ENCODE measurements around the gene ADGRG2.
A peak's percentile ranks its signal among the peaks of the same experiment; 100 is the strongest.
"Not testable (repeated sequence)": the region's sequence is repeated elsewhere in the genome, so short reads cannot be mapped to it uniquely, and the experiment has no call there.

The ADGRG2 gene

DNA sequence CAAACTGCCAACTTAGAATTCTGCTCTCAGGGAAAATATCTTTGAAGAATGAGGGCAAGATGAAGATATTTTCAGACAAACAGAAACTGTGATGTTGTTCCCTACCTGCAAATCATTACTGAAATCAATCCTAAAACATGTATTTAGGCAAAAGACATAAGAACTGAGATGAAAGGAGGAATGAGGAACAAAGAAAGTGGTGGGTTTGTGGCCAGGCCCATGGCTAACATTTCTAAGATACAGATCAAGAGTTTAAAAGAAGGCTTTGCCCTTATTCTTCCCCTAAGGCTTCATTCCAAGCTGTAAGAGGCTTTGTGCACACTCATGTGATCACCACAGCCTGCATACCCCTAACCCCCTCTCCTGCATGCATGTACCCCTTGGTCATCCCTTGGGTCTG lies 46.5 kb downstream of the ADGRG2 start:
- no peak for DNase-seq (ENCODE audit: low spot score)

DNA sequence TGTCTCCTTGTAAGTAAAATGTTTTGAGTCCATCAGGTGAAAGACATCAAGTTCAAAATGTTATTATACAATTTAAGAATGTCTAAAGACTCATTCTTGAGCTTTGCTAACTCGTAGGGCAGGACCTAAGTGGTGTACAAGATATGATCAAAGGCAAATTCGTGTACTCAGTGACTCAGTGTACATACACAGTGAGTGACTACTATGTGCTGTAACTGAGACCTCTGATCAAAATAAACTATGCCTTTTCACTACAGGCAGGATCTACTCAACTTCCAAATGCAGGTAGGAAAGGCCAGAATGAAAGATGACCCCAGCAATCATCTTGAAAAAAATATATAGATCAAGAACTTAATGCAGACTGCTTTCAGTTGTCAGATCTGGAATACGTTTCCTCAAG lies 49.9 kb downstream of the ADGRG2 start:
- DNase-seq (ENCODE audit: low spot score) = no peak

DNA sequence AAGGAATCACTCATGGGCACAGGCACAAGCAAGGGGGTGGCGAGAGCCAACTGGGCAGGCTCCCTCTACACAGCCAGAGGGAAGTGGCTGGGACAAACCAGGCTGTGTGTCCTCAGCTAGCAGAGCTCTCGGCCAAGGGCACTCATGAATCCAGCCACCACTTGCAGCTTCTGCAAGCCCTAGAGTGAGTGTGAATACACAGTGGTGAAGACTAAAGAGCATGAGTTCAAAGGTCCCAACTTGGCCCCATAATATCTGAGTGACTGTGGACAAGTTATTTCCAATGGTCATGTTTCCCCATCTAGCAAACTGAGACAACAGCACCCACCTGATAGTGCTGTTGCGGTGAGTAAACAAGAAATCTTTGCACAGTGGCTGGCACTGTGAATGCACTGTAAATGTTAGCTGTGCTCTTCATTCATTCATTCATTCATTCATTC lies 51.7 kb downstream of the ADGRG2 start:
- no peak for DNase-seq (ENCODE audit: low spot score)

DNA sequence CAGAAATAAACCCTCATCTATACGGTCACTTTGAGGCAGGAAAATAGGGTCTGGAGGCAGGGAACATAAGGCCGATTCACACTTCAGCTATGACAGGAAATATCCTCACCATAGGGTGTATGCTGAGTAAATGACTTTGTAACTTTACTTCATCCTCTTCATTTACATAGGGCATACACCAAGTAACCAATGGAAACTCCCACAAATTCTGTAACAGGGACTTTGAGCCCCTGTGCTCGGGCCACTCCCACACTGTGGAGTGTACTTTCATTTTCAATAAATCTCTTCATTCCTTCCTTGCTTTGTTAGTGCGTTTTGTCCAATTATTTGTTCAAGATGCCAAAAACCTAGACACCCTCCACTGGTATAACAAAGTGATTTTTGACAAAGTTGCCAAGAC lies 55.3 kb downstream of the ADGRG2 start:
- DNase-seq (ENCODE audit: low spot score) = not testable (repeated sequence)

DNA sequence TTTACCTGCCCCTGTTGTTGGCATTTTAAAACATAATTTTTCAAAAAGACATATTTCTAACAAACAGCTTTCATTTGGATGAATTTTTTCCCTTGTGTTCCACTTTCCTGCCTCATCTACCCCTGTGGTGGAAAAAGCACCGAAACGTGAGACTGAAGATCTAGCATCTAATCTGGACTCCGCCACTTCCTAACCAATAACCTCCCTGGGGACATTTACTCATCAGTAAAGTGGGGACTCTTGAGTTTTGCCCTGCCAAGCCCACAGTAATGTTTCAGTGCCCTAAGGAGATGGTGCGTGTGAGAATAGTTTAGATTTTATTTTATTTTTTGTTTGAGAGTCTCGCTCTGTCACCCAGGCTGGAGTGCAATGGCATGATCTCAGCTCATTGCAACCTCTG lies 56.7 kb downstream of the ADGRG2 start:
- no peak for DNase-seq (ENCODE audit: low spot score)

DNA sequence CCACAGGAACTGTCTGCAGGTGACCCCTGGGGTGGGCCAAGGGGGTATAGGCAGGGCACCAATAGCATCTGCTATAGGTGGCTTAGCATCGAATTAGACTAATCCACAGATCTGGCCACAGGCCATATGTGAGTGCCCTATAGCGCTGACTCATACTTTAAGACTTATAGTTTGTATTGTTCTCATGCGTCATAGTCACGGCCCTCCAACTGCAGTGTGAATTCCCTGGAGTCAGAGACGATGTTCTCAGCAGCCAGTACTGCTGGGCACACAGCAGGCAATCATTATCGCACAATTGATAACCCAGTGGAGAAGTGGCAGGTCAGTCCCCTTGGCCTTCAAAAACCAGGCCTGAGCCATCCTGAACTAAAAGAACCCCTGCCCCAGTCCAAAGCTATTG lies 58.1 kb downstream of the ADGRG2 start:
- DNase-seq (ENCODE audit: low spot score) = no peak

DNA sequence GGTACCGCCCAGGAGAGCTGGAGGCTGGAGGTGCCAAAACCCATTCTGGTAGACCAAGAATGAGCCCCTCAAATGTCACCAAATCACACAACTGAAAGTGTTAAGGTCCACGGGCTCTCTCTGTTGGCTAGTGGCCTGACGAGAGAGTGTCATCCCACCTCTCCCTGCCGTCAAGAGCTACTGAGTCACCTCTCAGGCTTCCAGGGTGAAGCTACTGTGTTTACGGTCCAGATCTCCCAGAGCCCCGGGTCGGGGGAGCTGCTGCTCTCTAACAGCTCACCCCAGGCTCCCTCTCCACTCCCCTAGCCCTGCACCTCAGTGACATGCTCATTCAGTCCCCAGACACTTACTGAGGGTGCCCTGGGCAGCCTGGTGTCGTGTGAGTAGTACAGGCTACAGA lies 59.2 kb downstream of the ADGRG2 start:
- DNase-seq (ENCODE audit: low spot score) = peak; percentile 39

DNA sequence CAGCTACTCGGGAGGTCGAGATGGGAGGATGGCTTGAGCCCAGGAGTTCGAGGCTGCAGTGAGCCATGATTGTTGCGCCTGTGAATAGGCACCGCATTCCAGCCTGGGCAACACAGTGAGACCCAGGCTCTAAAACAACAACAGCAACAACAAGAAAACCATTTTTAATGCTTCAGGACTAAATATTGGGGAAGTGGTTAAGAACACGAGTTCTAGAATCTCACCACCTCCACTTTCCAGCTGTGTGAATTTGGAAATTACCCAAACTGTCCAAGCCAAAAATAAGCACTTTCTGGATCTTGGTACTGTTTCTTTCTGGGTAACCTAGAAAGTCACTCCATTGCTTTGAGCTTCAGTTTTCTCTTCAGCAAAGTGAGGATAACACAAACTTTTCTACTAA lies 63.2 kb downstream of the ADGRG2 start:
- no peak for DNase-seq (ENCODE audit: low spot score)

DNA sequence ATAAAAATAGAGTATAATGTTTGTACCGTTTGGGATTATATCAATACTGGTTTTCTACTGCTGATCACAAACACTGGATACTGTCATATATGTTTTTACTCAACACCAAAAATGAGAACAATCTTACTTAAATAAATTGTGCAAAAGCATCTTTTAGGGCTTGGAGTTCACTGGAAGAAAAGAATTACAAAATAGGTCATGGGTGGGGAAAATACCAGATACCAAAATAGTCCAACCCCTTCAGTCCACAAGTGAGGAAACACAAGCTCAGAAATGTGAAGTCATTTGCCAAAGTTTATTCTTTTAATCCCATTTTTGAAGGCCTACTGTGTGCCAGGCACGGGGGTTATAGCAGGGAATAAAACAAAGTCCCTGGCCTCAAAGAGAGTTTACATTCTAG lies 64.4 kb downstream of the ADGRG2 start:
- DNase-seq (ENCODE audit: low spot score) = no peak

DNA sequence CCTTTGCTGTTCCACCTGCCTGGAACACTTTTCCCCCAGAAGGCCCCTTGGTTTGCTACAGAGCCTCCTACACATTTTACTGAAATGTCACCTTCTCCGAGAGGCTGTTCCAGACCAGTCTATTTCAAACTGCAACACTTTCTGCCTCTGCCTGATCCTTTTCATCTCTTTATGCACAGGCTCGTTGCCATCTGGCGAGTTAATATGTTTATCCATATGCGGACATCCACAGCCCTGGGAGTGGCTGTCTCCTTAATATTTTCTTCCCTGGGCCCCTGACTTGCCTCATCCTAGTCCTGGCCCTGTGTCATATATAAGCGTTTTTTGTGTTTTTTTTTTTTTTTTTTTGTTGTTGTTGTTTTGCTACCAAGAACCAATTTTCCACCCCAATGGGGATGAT lies 73.2 kb downstream of the ADGRG2 start:
- no peak for DNase-seq (ENCODE audit: low spot score)

DNA sequence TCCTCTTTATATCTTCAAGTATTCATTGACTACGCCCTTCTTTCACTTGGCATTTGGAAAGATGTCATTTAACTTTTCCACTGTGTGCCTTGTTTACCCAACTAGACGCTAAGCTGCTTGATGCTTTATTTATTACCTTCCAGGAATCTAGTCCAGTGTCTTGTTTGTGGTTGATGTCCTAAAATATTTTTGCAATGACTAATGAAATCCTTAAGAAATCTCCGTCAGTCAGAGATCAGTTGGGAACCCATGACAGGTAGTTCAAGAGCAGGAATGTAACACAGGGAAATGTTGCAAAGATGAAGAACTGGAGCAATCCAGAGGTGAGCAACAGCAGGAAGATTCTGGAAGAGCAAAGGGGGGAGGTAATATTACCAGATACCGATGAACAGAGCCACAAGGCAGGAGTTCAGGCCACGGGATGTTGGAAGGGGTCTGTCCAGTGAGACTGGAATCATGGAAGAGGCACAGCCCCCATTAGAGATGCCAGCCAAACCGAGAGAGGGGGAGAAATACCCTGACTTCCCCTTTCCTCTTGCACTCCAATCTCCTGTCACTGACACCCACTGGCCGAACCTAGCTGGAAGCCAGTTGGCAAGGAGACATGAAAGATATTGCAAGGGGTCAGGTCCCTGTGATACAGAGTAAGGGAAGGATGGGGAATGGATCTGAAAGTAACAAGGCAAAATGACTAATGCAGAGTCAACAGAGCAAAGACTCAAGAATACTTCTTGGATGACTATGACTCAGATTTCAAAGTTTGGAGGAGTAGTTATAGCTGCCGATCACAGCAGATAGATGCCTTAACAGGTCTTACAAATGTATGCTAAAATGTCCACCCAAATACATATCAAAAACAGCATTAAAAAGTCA lies 75.7 kb downstream of the ADGRG2 start:
- peak; percentile 9 for DNase-seq (ENCODE audit: low spot score)

DNA sequence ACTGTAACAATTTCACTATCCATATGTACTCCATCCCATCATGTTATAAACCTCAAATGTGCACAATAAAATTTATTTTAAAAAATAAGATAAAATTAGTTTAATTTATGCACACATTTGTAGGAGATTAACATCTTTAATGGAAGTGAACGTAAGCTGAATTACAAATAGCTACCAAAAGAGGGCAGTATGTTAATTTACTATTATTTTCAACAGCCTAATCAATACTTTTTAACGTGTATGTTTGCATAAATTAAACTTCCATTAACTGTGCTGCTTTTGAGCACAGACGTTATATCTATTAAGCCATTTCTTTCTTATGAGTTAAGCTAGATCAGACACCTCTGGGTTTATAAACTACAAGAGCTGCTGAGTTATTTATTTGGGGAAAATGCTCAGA lies 81.9 kb downstream of the ADGRG2 start:
- no peak for DNase-seq (ENCODE audit: low spot score)

DNA sequence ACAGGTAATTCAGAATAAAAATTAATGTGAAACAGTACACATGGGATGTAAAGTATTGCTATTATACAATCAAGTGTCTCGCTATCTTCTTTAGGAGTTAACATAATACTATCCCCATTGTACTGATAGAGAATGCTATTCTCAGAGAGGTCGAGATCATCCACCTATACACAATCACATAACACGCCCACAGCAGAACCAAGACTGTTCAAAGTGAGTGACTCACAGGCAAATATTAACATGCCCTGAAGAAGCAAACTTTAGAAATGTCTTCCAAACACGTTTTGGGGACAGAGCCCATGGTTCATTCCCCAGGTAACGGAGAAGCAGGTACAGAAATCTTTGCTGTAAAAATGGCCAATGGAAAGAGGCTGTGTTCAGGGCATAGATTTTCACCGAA lies 88.2 kb downstream of the ADGRG2 start:
- no peak for DNase-seq (ENCODE audit: low spot score)

DNA sequence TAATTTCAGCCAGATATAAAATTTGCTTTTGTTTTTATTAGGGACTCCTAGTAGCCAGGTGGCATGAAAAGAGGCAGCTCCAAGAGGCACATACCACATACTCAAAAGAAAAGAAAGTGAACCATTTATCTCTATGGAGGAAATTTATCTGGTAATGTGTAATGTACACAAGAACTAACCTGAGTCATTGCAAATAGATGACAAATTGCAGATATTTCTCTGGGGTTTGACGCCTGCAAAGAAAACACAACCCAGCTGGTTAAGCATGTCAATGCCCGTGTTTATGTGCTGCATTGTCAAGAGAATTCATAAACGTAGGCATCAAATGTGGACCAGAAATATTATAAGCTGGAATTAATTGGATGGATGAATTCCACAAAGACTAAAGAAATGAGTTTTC lies 91.5 kb downstream of the ADGRG2 start:
- no peak for DNase-seq (ENCODE audit: low spot score)

DNA sequence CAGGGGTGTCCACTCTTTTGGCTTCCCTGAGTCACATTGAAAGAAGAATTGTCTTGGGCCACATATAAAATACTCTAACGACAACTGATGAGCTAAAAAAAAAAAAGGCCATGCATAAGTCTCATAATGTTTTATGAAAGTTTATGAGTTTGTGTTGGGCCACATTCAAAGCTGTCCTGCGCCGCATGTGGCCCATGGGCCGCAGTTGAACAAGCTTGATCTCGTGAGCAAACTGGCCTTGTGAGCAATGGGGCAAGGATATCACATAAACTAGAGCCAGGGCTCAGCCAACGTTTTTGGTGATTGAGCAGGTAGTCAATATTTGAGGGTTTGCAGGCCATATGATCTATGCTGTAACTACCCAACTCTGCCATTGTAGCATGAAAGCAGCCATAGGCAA lies 93.7 kb downstream of the ADGRG2 start:
- no peak for DNase-seq (ENCODE audit: low spot score)

DNA sequence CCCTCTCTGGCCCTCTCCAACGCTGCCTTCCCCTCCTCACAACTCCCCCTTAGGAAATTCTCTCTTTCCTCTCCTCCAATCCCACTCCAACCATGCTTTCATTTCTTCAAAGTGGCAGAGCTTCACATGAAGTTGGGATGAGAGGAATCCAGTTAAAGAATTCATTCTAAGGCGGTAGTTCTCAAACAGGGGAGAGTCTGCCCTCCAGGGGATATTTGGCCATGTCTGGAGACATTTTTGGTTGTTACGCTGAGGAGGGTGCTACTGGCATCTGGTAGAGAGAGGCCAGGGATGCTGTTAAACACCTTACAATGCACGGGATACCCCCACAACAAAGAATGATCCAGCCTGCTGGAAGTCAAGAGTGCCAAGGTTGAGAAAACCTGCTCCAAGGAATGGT lies 97.9 kb downstream of the ADGRG2 start:
- no peak for DNase-seq (ENCODE audit: low spot score)

DNA sequence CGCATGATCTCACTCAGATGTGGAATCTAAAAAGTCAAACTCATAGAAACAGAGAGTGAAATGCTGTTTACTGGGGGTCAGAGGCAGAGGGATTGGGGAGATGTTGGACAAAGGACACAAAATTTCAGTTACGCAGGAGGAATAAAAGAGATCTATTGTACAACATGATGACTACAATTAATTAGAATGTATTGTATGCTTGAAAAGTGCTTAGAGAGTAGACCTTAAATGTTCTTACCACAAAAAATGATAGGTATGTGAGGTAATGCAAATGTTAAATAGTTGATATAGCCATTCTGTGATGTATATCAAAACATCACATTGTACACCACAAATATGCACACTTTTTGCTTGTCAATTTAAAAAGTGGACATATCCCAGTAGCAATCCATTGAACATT lies 102.3 kb downstream of the ADGRG2 start:
- no peak for DNase-seq (ENCODE audit: low spot score)

DNA sequence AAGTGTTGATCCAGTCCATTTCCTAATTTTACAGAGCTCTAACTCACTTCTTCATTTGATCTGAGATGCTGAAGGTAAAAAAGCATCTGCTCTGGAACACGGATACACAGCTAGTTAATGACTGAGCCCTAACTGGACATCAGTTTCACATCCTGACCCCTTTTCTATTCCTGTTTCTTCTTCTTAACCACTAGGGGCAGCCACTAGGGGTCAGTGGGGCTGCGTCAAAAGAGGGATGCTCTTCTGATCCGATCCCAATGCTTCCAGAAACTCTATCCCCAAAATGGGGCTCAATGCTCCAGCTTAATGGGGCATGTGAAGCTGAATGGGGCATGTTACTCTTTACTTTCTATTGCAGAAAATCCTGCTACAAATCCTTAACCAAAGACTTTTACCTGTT lies 105.0 kb downstream of the ADGRG2 start:
- peak; percentile 17 for DNase-seq (ENCODE audit: low spot score)

DNA sequence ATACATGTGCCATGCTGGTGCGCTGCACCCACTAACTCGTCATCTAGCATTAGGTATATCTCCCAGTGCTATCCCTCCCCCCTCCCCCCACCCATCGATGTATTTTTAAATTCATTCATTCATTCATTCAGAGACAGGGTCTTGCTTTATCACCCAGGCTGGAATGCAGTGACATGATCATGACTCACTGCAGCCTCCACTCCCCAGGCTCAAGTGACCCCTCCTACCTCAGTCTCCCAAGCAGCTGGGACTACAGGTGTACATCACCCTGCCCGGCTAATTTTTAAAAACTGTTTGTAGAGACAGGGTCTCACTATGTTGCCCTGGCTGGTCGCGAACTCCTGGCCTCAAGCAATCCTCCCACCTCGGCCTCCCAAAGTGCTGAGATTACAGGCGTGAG lies 105.7 kb downstream of the ADGRG2 start:
- DNase-seq (ENCODE audit: low spot score) = not testable (repeated sequence)

DNA sequence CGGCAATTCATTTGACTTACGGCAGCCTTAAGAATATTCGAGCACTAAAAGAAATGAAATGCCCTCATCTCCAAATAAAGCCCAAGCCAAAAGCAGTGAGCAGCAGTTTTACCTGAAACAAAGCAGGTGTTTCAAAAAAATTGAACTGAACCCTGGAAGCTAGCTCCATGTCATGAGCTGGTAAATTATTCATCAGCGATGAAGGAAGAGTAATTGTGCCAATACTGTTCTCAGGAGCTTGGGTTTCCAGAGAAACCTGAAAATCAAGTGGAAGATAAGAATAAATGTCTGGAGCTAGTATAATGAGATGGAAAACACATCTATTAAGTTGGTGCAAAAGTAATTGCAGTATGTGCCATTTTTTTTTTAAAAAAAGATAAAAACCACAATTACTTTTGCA lies 114.4 kb downstream of the ADGRG2 start:
- DNase-seq (ENCODE audit: low spot score) = no peak

DNA sequence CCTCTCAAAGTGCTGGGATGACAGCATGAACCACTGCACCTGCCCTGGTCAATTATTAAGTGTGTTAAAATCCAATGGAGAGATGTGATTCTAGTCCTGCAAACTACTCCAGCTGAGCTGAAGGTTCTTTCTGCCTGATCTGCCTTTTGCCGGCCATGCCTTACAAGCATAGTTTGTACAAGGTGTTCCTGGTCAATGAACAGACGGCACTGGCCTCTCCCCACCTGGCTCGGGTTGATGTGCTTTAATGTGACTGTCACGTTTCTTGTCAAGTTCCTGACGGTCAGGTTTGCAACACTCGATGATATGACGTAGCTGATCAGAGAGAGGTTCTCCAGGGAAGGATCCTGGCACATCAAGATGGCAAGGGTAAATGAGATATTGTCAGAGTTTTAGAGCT lies 115.3 kb downstream of the ADGRG2 start:
- DNase-seq (ENCODE audit: low spot score) = no peak

DNA sequence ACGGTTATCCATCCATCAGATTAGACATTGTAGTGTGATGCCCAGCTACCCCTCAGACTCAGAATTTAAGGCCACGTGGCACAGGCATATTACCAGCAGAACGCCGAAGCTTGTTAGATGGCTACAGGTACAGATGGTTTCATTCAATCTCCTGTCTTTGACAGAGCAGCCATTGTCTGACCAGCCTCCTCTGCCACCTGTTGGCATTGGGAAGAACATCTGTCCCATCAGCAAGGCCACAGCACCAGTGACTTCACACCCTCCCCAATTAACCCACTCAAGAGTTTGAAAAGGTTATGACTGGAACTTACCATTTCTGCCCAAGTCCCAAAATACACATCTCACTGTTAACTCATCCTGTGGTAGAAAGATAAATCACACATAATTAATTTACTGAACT lies 116.4 kb downstream of the ADGRG2 start:
- DNase-seq (ENCODE audit: low spot score) = no peak

DNA sequence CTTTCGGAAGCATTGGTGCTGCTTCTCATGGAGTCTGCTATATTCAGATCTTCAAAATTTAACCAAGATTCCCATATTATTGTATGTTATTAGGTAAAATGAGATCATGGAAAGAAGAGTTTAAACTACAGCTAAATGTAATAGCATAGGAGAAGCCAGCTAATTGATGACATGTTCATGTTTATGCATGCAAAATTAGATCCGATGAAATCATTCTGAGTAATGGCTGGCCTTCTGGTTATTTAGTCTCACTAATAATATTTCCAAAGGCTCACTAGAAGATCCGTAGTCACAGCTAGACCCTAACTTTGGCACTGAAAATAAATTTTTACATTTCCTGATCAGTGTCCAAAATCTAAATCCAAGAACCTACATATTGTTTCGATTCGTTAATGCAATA lies 118.5 kb downstream of the ADGRG2 start:
- DNase-seq (ENCODE audit: low spot score) = no peak

DNA sequence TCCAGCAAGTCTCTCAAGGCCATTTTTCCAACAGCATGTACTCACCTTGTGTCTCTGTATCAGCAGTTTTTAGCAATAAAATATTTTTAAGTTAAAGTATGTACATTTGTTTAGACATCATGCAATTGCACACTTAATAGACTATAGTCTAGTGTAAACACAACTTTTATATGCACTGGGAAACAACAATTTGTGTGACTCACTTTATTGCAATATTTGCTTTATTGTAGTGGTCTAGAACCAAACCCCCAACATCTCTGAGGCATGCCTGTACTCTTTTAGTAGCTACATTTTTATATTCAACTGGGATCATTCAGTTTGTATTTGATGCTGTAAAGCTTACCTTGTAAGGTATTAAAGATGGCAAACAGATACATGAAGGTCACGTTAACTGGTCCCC lies 123.6 kb downstream of the ADGRG2 start:
- DNase-seq (ENCODE audit: low spot score) = no peak

All from GM03348 (cell line).